Osteoblast (primary cell): ENCODE results near the gene MFSD2B. TPM values are rescaled to one million over a fixed set of nuclear protein-coding genes. Genes with fewer than 3 reads are reported as not detected.

Experiments used
- DNase-seq: peaks from one replicate; pipeline ENCODE4 v3.0.0; 2011; ENCODE audit warnings: low spot score, mixed read lengths; ENCODE audit not compliant: insufficient read length; ENCODE audit errors: missing footprints
- H2AFZ ChIP-seq: 2 replicates; pipeline ENCODE4 v1.6.0; 2011; ENCODE audit warnings: mild to moderate bottlenecking, low read length
- H3K27ac ChIP-seq: 2 replicates; pipeline ENCODE4 v1.5.1; 2011; ENCODE audit warnings: mild to moderate bottlenecking, low read depth, low read length, moderate library complexity
- H3K27me3 ChIP-seq: 2 replicates; pipeline ENCODE4 v1.6.0; 2012; ENCODE audit warnings: mild to moderate bottlenecking, control low read depth, inconsistent platforms, low read length, moderate library complexity; ENCODE audit not compliant: insufficient read depth
- H3K36me3 ChIP-seq: 2 replicates; pipeline ENCODE4 v1.5.1; 2011; ENCODE audit warnings: mild to moderate bottlenecking, low read length, control low read depth, moderate library complexity; ENCODE audit not compliant: insufficient read depth
- H3K4me1 ChIP-seq: 2 replicates; pipeline ENCODE4 v1.5.1; 2011; ENCODE audit warnings: mild to moderate bottlenecking, low read length, control low read depth, moderate library complexity; ENCODE audit not compliant: insufficient read depth
- H3K4me2 ChIP-seq: 2 replicates; pipeline ENCODE4 v1.6.0; 2011; ENCODE audit warnings: mild to moderate bottlenecking, low read length; ENCODE audit not compliant: insufficient read depth
- H3K4me3 ChIP-seq: fragments of 200-600 bp; sonication (generic); 3 replicates; pipeline ENCODE4 v1.5.1; 2012; ENCODE audit warnings: mild to moderate bottlenecking, low read length, inconsistent platforms; ENCODE audit not compliant: insufficient read depth
- H3K79me2 ChIP-seq: 2 replicates; pipeline ENCODE4 v1.6.0; 2012; ENCODE audit warnings: mild to moderate bottlenecking, low read length, control low read depth, inconsistent platforms; ENCODE audit not compliant: insufficient read depth
- H3K9me3 ChIP-seq: 2 replicates; pipeline ENCODE4 v1.5.1; 2011; ENCODE audit warnings: low read depth, low read length, control low read depth
- H4K20me1 ChIP-seq: 2 replicates; pipeline ENCODE4 v1.6.0; 2012; ENCODE audit warnings: mild to moderate bottlenecking, low read length, control low read depth; ENCODE audit not compliant: insufficient read depth
- total RNA-seq: library from RNA; depleted of rRNA; stranded (reverse); fragments of >200 nt; gene quantifications from 2 replicates; pipeline ENCODE4 v1.2.3, GENCODE V29; 2012
- TF ChIP-seq, protein P1 (sequence below): IDR thresholded peaks from 2 replicates; pipeline ENCODE4 v1.5.1; 2011; ENCODE audit warnings: mild to moderate bottlenecking, low read depth, low read length, moderate library complexity; ENCODE audit errors: extremely low read depth

Gene MFSD2B
- total RNA-seq, 1 donor, result 0.36 TPM

DNA sequence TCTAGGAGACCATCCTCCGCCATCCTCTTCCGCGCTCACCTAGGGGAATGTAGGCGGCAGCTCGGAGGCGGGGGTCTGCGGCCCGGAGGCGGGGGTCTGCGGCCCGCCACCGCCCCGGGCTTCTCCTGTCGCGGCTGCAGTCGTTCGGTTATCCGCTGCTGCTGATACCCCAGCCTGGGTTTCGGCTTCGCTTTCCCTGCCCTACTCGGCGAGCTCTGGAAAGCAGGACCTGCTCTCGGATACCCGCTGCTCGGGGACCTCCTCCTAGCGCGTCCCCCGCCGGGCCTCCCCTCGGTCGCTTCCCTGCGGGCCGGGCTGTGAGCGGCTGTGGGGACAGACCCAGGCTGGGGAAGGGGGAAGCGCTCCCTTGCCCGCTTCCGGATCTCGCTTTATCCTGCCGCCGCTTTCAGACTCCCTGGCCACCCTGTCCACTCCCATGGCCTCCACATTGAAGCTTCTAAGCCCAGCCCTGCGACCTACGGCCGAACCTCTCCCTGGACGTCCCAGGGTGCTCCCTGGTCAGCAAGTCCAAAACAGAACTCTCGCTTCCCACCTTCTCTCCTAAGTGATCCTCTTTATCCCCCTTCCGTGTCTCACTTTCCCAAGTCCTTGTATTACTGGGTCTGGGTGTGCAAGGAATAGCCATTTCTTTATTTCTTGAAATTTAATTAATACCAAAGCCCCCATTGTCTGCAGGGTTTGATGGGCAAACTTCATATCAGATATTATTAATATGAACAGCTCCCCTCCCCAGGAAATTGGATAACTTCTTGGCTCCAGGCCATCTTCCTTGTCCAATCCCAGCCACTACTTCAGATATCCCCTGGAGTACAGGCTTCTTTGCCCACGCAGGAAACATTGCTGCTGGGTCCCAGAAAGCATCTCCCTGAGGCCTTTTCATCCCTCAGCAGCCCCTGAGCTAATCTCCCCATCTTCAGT lies 40.4 kb downstream of the MFSD2B start:
- peak overlapping the region; percentile 77 for H3K4me3 ChIP-seq
- H3K36me3 ChIP-seq, result no peaks in the 10 kb centered on the region
- TF ChIP-seq, protein P1, sequence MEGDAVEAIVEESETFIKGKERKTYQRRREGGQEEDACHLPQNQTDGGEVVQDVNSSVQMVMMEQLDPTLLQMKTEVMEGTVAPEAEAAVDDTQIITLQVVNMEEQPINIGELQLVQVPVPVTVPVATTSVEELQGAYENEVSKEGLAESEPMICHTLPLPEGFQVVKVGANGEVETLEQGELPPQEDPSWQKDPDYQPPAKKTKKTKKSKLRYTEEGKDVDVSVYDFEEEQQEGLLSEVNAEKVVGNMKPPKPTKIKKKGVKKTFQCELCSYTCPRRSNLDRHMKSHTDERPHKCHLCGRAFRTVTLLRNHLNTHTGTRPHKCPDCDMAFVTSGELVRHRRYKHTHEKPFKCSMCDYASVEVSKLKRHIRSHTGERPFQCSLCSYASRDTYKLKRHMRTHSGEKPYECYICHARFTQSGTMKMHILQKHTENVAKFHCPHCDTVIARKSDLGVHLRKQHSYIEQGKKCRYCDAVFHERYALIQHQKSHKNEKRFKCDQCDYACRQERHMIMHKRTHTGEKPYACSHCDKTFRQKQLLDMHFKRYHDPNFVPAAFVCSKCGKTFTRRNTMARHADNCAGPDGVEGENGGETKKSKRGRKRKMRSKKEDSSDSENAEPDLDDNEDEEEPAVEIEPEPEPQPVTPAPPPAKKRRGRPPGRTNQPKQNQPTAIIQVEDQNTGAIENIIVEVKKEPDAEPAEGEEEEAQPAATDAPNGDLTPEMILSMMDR, result no peak
- H3K4me1 ChIP-seq, result peaks cover 20% of the 10 kb centered on the region
- peak; percentile 73 for DNase-seq
- no peaks in the 10 kb centered on the region for H3K9me3 ChIP-seq
- no peaks in the 10 kb centered on the region for H4K20me1 ChIP-seq
- H3K27me3 ChIP-seq, result peaks cover 3% of the 10 kb centered on the region
- H3K79me2 ChIP-seq, result peaks cover 14% of the 10 kb centered on the region
- H2AFZ ChIP-seq, result peak overlapping the region; percentile 85
- no peak overlapping the region for H3K27ac ChIP-seq
- peak overlapping the region; percentile 86 for H3K4me2 ChIP-seq

DNA sequence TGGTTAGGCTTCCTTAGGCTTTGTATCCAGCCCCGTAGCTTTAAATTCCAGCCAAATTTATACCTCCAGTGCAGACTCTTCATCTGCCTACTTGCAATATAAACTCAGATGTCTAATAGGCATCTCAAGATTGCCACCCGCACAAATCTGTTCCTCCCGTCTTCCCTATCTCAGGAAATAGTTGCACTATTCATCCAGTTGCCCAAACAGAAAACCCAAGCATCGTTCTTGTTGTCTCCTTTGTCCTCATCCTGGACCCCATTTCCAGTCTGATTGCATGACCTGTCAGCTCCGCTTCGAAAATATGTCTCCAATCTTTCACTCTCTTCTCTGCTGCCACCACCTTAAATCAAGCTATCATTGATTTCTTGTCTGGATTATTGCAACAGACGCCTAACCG lies 41.9 kb downstream of the MFSD2B start:
- TF ChIP-seq, protein P1, result no peak

DNA sequence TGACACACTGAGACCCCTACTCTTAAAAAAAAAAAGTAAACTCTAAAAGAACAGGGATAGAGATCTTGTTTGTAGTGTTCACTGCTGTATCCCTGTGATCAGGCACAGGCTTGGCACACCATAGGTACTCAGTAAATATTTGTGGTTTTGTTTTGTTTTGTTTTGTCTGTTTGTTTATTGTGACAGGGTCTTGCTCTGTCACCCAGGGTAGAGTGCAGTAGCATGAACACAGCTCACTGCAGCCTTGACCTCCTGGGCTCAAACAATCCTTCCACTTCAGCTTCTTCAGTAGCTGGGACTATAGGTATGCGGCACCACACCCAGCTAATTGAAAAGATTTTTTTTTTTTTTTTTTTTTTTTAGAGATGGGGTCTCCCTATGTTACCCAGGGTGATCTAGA lies 43.1 kb downstream of the MFSD2B start:
- DNase-seq, result no peak
- H3K4me3 ChIP-seq, result no peak overlapping the region
- no peak overlapping the region for H3K27ac ChIP-seq
- H4K20me1 ChIP-seq, result no peaks in the 10 kb centered on the region
- no peaks in the 10 kb centered on the region for H3K36me3 ChIP-seq
- H3K27me3 ChIP-seq, result peaks cover 3% of the 10 kb centered on the region
- no peak overlapping the region for H3K4me2 ChIP-seq
- H2AFZ ChIP-seq, result no peak overlapping the region
- peaks cover 8% of the 10 kb centered on the region for H3K4me1 ChIP-seq
- H3K79me2 ChIP-seq, result no peaks in the 10 kb centered on the region
- H3K9me3 ChIP-seq, result no peaks in the 10 kb centered on the region
- TF ChIP-seq, protein P1, result no peak

More for the DNA sequence above, 41.9 kb downstream of the MFSD2B start:
- no peaks in the 10 kb centered on the region for H3K36me3 ChIP-seq
- peaks cover 12% of the 10 kb centered on the region for H3K4me1 ChIP-seq
- DNase-seq, result no peak
- peaks cover 3% of the 10 kb centered on the region for H3K27me3 ChIP-seq
- no peaks in the 10 kb centered on the region for H3K9me3 ChIP-seq
- no peaks in the 10 kb centered on the region for H4K20me1 ChIP-seq
- H3K27ac ChIP-seq, result no peak overlapping the region
- H3K79me2 ChIP-seq, result peaks cover 3% of the 10 kb centered on the region
- H2AFZ ChIP-seq, result no peak overlapping the region
- H3K4me2 ChIP-seq, result no peak overlapping the region
- no peak overlapping the region for H3K4me3 ChIP-seq

DNA sequence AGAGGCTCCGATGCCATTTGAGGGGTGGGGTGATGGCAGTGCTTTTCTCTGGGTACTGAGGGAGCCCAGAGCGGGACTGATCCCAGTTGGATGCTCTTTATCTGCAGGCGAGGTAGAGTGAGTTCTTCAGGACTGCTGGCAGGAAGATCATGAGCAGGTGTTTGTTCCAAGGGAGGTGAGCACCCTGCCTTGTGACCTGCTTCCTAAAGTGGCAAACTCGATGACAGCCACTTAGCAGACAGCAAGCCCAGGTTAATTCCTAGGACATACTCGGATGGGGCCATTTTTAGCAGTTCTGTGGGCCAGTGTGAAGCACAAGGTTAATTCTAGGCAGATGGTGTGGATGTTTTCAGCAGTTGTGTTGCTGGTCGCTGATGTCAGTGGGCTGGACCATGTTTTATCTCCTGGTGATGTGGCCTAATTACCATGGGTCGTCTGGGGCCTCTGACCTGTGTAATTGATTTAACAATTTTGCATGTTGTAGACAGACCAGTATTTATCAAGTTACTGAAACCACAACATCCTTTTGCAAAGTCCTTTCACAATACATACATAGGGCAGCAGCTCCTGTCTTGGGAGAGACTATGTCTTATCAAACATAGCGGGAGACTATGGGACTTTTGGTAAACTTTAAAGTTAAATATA lies 44.6 kb downstream of the MFSD2B start:
- Histone ChIP-seq H3K79me2 (no peaks in the 10 kb centered on the region), H3K9me3 (no peaks in the 10 kb centered on the region), H3K4me3 (no peak overlapping the region), H3K27me3 (peaks cover 3% of the 10 kb centered on the region), H4K20me1 (no peaks in the 10 kb centered on the region), H2AFZ (no peak overlapping the region), H3K36me3 (no peaks in the 10 kb centered on the region), H3K4me2 (no peak overlapping the region), H3K27ac (no peak overlapping the region), H3K4me1 (no peaks in the 10 kb centered on the region)
- DNase-seq, result no peak
- TF ChIP-seq, protein P1, result no peak
